Endothelial cell of umbilical vein (primary cell): Measurements from ENCODE around the gene GAL3ST3. TPM values are rescaled to one million over a fixed set of nuclear protein-coding genes. Genes with fewer than 3 reads are reported as not detected.

ENCODE experiments used
- BruUV-seq: library from RNA; stranded (reverse); fragments of 400-500 nt; replicated peaks from 2 replicates; lab custom pipeline; 2021; lab: Mats Ljungman, UMichigan
- CTCF ChIA-PET: fragments of 300-600, 350-600 bp; sonication (Branson Sonifier 250); formaldehyde crosslinking; loops from one replicate; lab custom pipeline; 2021; ENCODE audit warnings: antibody characterized with exemption, inconsistent platforms; lab: Charles Lee
- POLR2A ChIA-PET: fragments of 300-600, 350-600 bp; sonication (Branson Sonifier 250); formaldehyde crosslinking; loops from one replicate; lab custom pipeline; 2021; ENCODE audit warnings: antibody characterized with exemption, inconsistent platforms; lab: Charles Lee
- DNase-seq: peaks from one replicate; pipeline ENCODE4 v3.0.0-alpha.2; 2011; ENCODE audit warnings: low read depth, low spot score
- FAIRE-seq: peaks from 2 replicates; lab custom pipeline; 2011; peaks lifted over from hg19 to GRCh38; lab: Jason Lieb, UNC
- H2AFZ ChIP-seq: 2 replicates; pipeline ENCODE4 v1.6.0; 2012; ENCODE audit warnings: low read depth, low read length, control low read depth, inconsistent platforms
- H3K27ac ChIP-seq: 2 replicates; pipeline ENCODE4 v1.5.1; 2011; ENCODE audit warnings: low read depth, mild to moderate bottlenecking, control low read depth, low read length, moderate library complexity; ENCODE audit not compliant: insufficient read depth
- H3K27me3 ChIP-seq, 2 experiments: 2 replicates each; pipeline versions ENCODE4 v1.6.0 to v1.6.1; 2011; ENCODE audit warnings: low read length in 2 of 2, mixed read lengths in 1 of 2; ENCODE audit not compliant: control insufficient read depth in 2 of 2, insufficient read depth in 2 of 2
- H3K36me3 ChIP-seq, 2 experiments: 2 replicates in 1 of 2; 3 replicates in 1 of 2; pipeline ENCODE4 v1.5.1; 2011; ENCODE audit warnings: low read length in 2 of 2, mild to moderate bottlenecking in 1 of 2, moderate library complexity in 1 of 2; ENCODE audit not compliant: control insufficient read depth in 2 of 2, insufficient read depth in 2 of 2; ENCODE audit errors: extremely low read depth in 1 of 2
- H3K4me1 ChIP-seq: 3 replicates; pipeline ENCODE4 v1.5.1; 2011; ENCODE audit warnings: mild to moderate bottlenecking, low read length; ENCODE audit not compliant: control insufficient read depth, insufficient read depth; ENCODE audit errors: extremely low read depth
- H3K4me2 ChIP-seq: 2 replicates; pipeline ENCODE4 v1.6.1; 2011; ENCODE audit warnings: low read length, control low read depth, mixed read lengths; ENCODE audit not compliant: insufficient read depth
- H3K4me3 ChIP-seq, 3 experiments: fragments of 200-600 bp in 1 of 3; sonication (generic), shearing (Covaris generic) in 1 of 3; replicated peaks in 1 of 3; 2 replicates each; pipeline ENCODE4 v1.5.1; 2011 to 2016; ENCODE audit warnings: control low read depth in 3 of 3, low read length in 3 of 3, mild to moderate bottlenecking in 2 of 3, inconsistent platforms in 1 of 3, low read depth in 1 of 3, moderate library complexity in 1 of 3; ENCODE audit not compliant: insufficient read depth in 1 of 3
- H3K79me2 ChIP-seq: 2 replicates; pipeline ENCODE4 v1.6.0; 2012; ENCODE audit warnings: low read length, inconsistent platforms; ENCODE audit not compliant: control insufficient read depth, insufficient read depth
- H3K9ac ChIP-seq: replicated peaks from 2 replicates; pipeline ENCODE3; 2011; ENCODE audit warnings: low read length, control low read depth; ENCODE audit not compliant: insufficient read depth; ENCODE audit errors: extremely low read depth
- H3K9me1 ChIP-seq: replicated peaks from 3 replicates; pipeline ENCODE4 v1.6.0; 2011; ENCODE audit warnings: mild to moderate bottlenecking, low read length; ENCODE audit not compliant: control insufficient read depth, insufficient read depth; ENCODE audit errors: extremely low read depth
- H3K9me3 ChIP-seq: replicated peaks from 2 replicates; pipeline ENCODE4 v1.5.1; 2012; ENCODE audit warnings: low read length, inconsistent platforms; ENCODE audit not compliant: control insufficient read depth, insufficient read depth
- H4K20me1 ChIP-seq: replicated peaks from 2 replicates; pipeline ENCODE3; 2011; ENCODE audit warnings: mild to moderate bottlenecking, low read length; ENCODE audit not compliant: control insufficient read depth, insufficient read depth; ENCODE audit errors: extremely low read depth
- CTCF ChIP-seq, 2 donors: IDR thresholded peaks; 1 replicate in 1 of 2; 2 replicates in 1 of 2; pipeline ENCODE4 v1.5.1; 2011; ENCODE audit warnings: low read length in 2 of 2, mild to moderate bottlenecking in 2 of 2, moderate library complexity in 2 of 2, control low read depth in 1 of 2, inconsistent platforms in 1 of 2, low read depth in 1 of 2; ENCODE audit not compliant: insufficient read depth in 1 of 2; ENCODE audit errors: extremely low read depth in 1 of 2
- FOS ChIP-seq: IDR thresholded peaks from 2 replicates; pipeline ENCODE4 v1.6.1; 2011; ENCODE audit warnings: mild to moderate bottlenecking, low read length, moderate library complexity, borderline replicate concordance; ENCODE audit not compliant: insufficient read depth
- GATA2 ChIP-seq: IDR thresholded peaks from 2 replicates; pipeline ENCODE4 v1.7.0; 2011; ENCODE audit warnings: low read depth, mild to moderate bottlenecking, moderate library complexity, mixed read lengths, low read length; ENCODE audit not compliant: insufficient read length, insufficient read depth
- JUN ChIP-seq: IDR thresholded peaks from 2 replicates; pipeline ENCODE4 v1.6.1; 2011; ENCODE audit warnings: borderline replicate concordance, low read depth; ENCODE audit not compliant: insufficient read length, insufficient read depth
- POLR2A ChIP-seq: IDR thresholded peaks from 2 replicates; pipeline ENCODE4 v1.6.1; 2012; ENCODE audit warnings: low read depth, mild to moderate bottlenecking, control low read depth, low read length
- dilution Hi-C: fragments of 300-500 bp; cut with MboI; formaldehyde crosslinking; loops from one replicate; pipeline ENCODE4 v1.15.0; 2019; ENCODE audit warnings: low sequenced_read_pairs; ENCODE audit not compliant: extremely low pct_ligation_motif_present
- intact Hi-C: fragments of 100-400 bp; cut with micrococcal nuclease; formaldehyde crosslinking; loops from one replicate; pipeline ENCODE4 v1.10.0; 2022
- polyA plus RNA-seq, 4 experiments: library from polyadenylated mRNA; depleted of rRNA in 3 of 4; stranded (reverse) in 3 of 4; unstranded in 1 of 4; fragments of >200 nt; gene quantifications; 2 replicates each; pipeline versions ENCODE4 v1.2.1 to v1.2.3, GENCODE V29; 2011 to 2012; ENCODE audit warnings: missing spikeins in 1 of 4
- total RNA-seq: library from RNA; stranded (reverse); gene quantifications from 2 replicates; pipeline ENCODE4 v1.2.3, GENCODE V29; 2021

GAL3ST3 gene
- total and polyA plus RNA-seq, 2 donors (not counting 3 experiments of a cell fraction or from before 2014, with no cell fraction given) = 0.15 TPM; not detected in 1

- Histone ChIP-seq H3K9me3 (no peaks in the 10 kb centered on the region), H3K4me2 (no peak overlapping the region), H3K36me3 (peaks cover 29% of the 10 kb centered on the region in 2 experiments), H3K79me2 (peaks cover 34% of the 10 kb centered on the region), H3K4me1 (peaks cover 21% of the 10 kb centered on the region), H3K9ac (no peak overlapping the region), H4K20me1 (peaks cover 2% of the 10 kb centered on the region), H3K9me1 (no peaks in the 10 kb centered on the region), H2AFZ (no peak overlapping the region), H3K27ac (no peak overlapping the region), H3K4me3 (no peak overlapping the region), H3K27me3 (no peaks in the 10 kb centered on the region)
- dilution Hi-C loops = no loop called here
- ChIA-PET CTCF (interaction anchor here (0.6 to 5.6 kb wide), 22 partner anchors 8 to 192 kb away, joined by 3 to 85 read pairs (median 4); partner anchors contain the start of genes CCDC85B and SF3B2), POLR2A (no interaction called here)
- BruUV-seq = TSS peak; percentile 41
- TF ChIP-seq GATA2 (no peak), JUN (no peak), FOS (no peak), POLR2A (no peak), CTCF (IDR thresholded peaks at IDR 0.05; ENCODE audit: extremely low read depth in 1 of 2, insufficient read depth in 1 of 2, low read depth in 1 of 2, low read length in 2 of 2) (peak; percentile 92 to 95)
- intact Hi-C loops = loop anchor here (1.0 kb wide), 2 partner anchors 16 to 66 kb away; partner anchors contain the start of gene SF3B2
- DNase-seq (peak; percentile 73), FAIRE-seq (peak; percentile 72)
Observed at GRCh38 chr11:66068154-66068821, 19.3 kb upstream of the GAL3ST3 start.
